Adrenal gland (tissue), 5 donors: Measurements from ENCODE around the gene ZNHIT2.

Experiments
- CTCF ChIP-seq, 6 experiments: fragments of 450-650 bp in 4 of 6; fragments of 200-600 bp in 2 of 6; sonication (generic) in 1 of 6; IDR thresholded peaks; 1 replicate in 5 of 6; 2 replicates in 1 of 6; pipeline versions ENCODE4 v1.5.1 to v1.8.0; 2016 to 2021; ENCODE audit warnings: antibody characterized with exemption in 6 of 6, mild to moderate bottlenecking in 2 of 6, moderate library complexity in 1 of 6
- POLR2A ChIP-seq, 2 donors: fragments of 450-650 bp; IDR thresholded peaks; one replicate each; pipeline ENCODE4 v1.6.1; 2017; ENCODE audit warnings: antibody characterized with exemption in 2 of 2, mild to moderate bottlenecking in 2 of 2, moderate library complexity in 1 of 2
- donor health status: DM: no; HTN: no; CAD: no.

- TF ChIP-seq CTCF (IDR thresholded peaks at IDR 0.05) (no peak), POLR2A (IDR thresholded peaks at IDR 0.05) (no peak)
These were observed 40.0 kb downstream of the ZNHIT2 start for GRCh38 chr11:65077451-65077850.
